HG03354 (cell line): Measurements from ENCODE around the gene SNX14.
"Not testable (repeated sequence)": the region's sequence is repeated elsewhere in the genome, so short reads cannot be mapped to it uniquely, and the experiment has no call there.

Experiments
- ATAC-seq: cut with Tn5 transposase; IDR thresholded peaks from one replicate; pipeline ENCODE4 v1.9.1; 2021; ENCODE audit warnings: mild to moderate bottlenecking; ENCODE audit not compliant: unreplicated experiment, poor library complexity, severe bottlenecking

Gene SNX14

GRCh38 chr6:85593438-85594196, at the start of gene SNX14:
SNX14 (minus strand) TSS chr6:85593858; CDS start chr6:85593718, 140 bp downstream.
- ATAC-seq = peak; percentile 87

GRCh38 chr6:85642774-85643536, 49.3 kb upstream of the SNX14 start, which contains the start of gene SYNCRIP:
SYNCRIP (minus strand) TSS chr6:85642886; CDS start chr6:85641439, 1,447 bp downstream.
- peak; percentile 75 for ATAC-seq

- no peak for ATAC-seq
Measured at GRCh38 chr6:85641897-85642773, 48.5 kb upstream of the SNX14 start.

- ATAC-seq = no peak
Measured at GRCh38 chr6:85641522-85641896, 47.9 kb upstream of the SNX14 start.

- no peak for ATAC-seq
Measured at GRCh38 chr6:85640821-85641220, 47.2 kb upstream of the SNX14 start.

- no peak for ATAC-seq
Measured at GRCh38 chr6:85637579-85637978, 43.9 kb upstream of the SNX14 start.

- ATAC-seq = no peak
Measured at GRCh38 chr6:85632164-85632942, 38.7 kb upstream of the SNX14 start.

GRCh38 chr6:85631117-85631516, 37.5 kb upstream of the SNX14 start:
- ATAC-seq = not testable (repeated sequence)

- ATAC-seq = no peak
Measured at GRCh38 chr6:85628353-85628752, 34.7 kb upstream of the SNX14 start.

GRCh38 chr6:85620308-85620707, 26.6 kb upstream of the SNX14 start:
- no peak for ATAC-seq

- ATAC-seq = no peak
Measured at GRCh38 chr6:85614780-85615179, 21.1 kb upstream of the SNX14 start.

GRCh38 chr6:85612690-85613474, 19.2 kb upstream of the SNX14 start:
- ATAC-seq = no peak

GRCh38 chr6:85610182-85610895, 16.7 kb upstream of the SNX14 start:
- ATAC-seq = no peak

- ATAC-seq = no peak
Measured at GRCh38 chr6:85602100-85602499, 8.4 kb upstream of the SNX14 start.

- ATAC-seq = no peak
Measured at GRCh38 chr6:85600713-85601313, 7.2 kb upstream of the SNX14 start.

- ATAC-seq = peak; percentile 20
Measured at GRCh38 chr6:85594197-85594930, 706 bp upstream of the SNX14 start.

GRCh38 chr6:85592033-85592432, 1.6 kb downstream of the SNX14 start:
- no peak for ATAC-seq
